Neural cell (in vitro differentiated cells): ENCODE results near the gene GXYLT2. TPM values are rescaled to one million over a fixed set of nuclear protein-coding genes. Genes with fewer than 3 reads are reported as not detected.

ENCODE experiments used
- H2AFZ ChIP-seq: fragments of 200-600, 300-800 bp; sonication (generic), shearing (Covaris generic); 2 replicates; pipeline ENCODE4 v1.6.0; 2014; ENCODE audit warnings: low read depth, mild to moderate bottlenecking, antibody characterized with exemption, low read length, moderate library complexity
- H3F3A ChIP-seq: fragments of 200-600 bp; shearing (Covaris generic); 2 replicates; pipeline ENCODE4 v1.6.1; 2016; ENCODE audit warnings: mild to moderate bottlenecking, moderate library complexity, mixed read lengths, antibody characterized with exemption, low read length; ENCODE audit not compliant: insufficient read depth, poor library complexity, severe bottlenecking
- H3K27ac ChIP-seq: fragments of 200-600, 300-800 bp; sonication (generic), shearing (Covaris generic); 2 replicates; pipeline ENCODE4 v1.5.1; 2014; ENCODE audit warnings: mild to moderate bottlenecking, low read length, moderate library complexity
- H3K27me3 ChIP-seq: fragments of 300-800, 200-600 bp; sonication (generic), shearing (Covaris generic); 2 replicates; pipeline ENCODE4 v1.6.0; 2014; ENCODE audit warnings: mild to moderate bottlenecking, low read depth, low read length, moderate library complexity; ENCODE audit not compliant: insufficient read depth
- H3K36me3 ChIP-seq: fragments of 300-800, 200-600 bp; sonication (generic), shearing (Covaris generic); 2 replicates; pipeline ENCODE4 v1.5.1; 2014; ENCODE audit warnings: mild to moderate bottlenecking, antibody characterized with exemption, low read length, moderate library complexity; ENCODE audit not compliant: insufficient read depth
- H3K4me2 ChIP-seq: fragments of 300-800, 200-600 bp; sonication (generic), shearing (Covaris generic); 2 replicates; pipeline ENCODE4 v1.6.0; 2014; ENCODE audit warnings: mild to moderate bottlenecking, low read length
- H3K4me3 ChIP-seq: fragments of 300-800, 200-600 bp; sonication (generic), shearing (Covaris generic); 2 replicates; pipeline ENCODE4 v1.5.1; 2014; ENCODE audit warnings: mild to moderate bottlenecking, low read length, moderate library complexity
- H3K79me2 ChIP-seq: fragments of 200-600 bp; shearing (Covaris generic); replicated peaks from 2 replicates; pipeline ENCODE4 v1.6.0; 2014; ENCODE audit warnings: mild to moderate bottlenecking, low read length, moderate library complexity; ENCODE audit not compliant: insufficient read depth
- H3K9ac ChIP-seq: fragments of 300-800, 200-600 bp; sonication (generic), shearing (Covaris generic); 2 replicates; pipeline ENCODE4 v1.6.1; 2016; ENCODE audit warnings: mild to moderate bottlenecking, low read length, mixed read lengths
- H3K9me2 ChIP-seq: fragments of 200-600 bp; shearing (Covaris generic); 2 replicates; pipeline ENCODE4 v1.6.1; 2016; ENCODE audit warnings: mild to moderate bottlenecking, low read length, mixed read lengths; ENCODE audit not compliant: insufficient read depth
- H3K9me3 ChIP-seq: fragments of 200-600, 300-800 bp; sonication (generic), shearing (Covaris generic); 2 replicates; pipeline ENCODE4 v1.6.1; 2016; ENCODE audit warnings: mild to moderate bottlenecking, mixed run types, low read length, moderate library complexity, mixed read lengths
- H4K20me1 ChIP-seq: fragments of 200-600 bp; shearing (Covaris generic); 2 replicates; pipeline ENCODE4 v1.6.1; 2016; ENCODE audit warnings: mild to moderate bottlenecking, mixed run types; ENCODE audit not compliant: insufficient read depth
- EP300 ChIP-seq: fragments of 450-650 bp; conservative IDR thresholded peaks from 2 replicates; pipeline ENCODE4 v1.6.1; 2014; ENCODE audit warnings: antibody characterized with exemption, mild to moderate bottlenecking, moderate library complexity; ENCODE audit not compliant: poor library complexity, severe bottlenecking
- EZH2 ChIP-seq: fragments of 200-600, 300-800 bp; shearing (Covaris generic), sonication (generic); IDR thresholded peaks from 2 replicates; pipeline ENCODE4 v1.6.1; 2014; ENCODE audit warnings: antibody characterized with exemption, low read length, borderline replicate concordance, mild to moderate bottlenecking; ENCODE audit not compliant: insufficient read depth, poor library complexity, severe bottlenecking
- MXI1 ChIP-seq: fragments of 450-650 bp; conservative IDR thresholded peaks from 2 replicates; pipeline ENCODE4 v1.6.1; 2014; ENCODE audit warnings: antibody characterized with exemption, mild to moderate bottlenecking; ENCODE audit not compliant: poor library complexity, severe bottlenecking
- POLR2AphosphoS5 ChIP-seq: IDR thresholded peaks from 2 replicates; pipeline ENCODE4 v1.6.1; 2012
- SMC3 ChIP-seq: fragments of 450-650 bp; conservative IDR thresholded peaks from 2 replicates; pipeline ENCODE4 v1.6.1; 2014; ENCODE audit warnings: antibody characterized with exemption, mild to moderate bottlenecking, moderate library complexity; ENCODE audit not compliant: poor library complexity
- TAF1 ChIP-seq: IDR thresholded peaks from 2 replicates; pipeline ENCODE4 v1.6.1; 2012; ENCODE audit warnings: low read depth
- polyA plus RNA-seq: library from polyadenylated mRNA; depleted of rRNA; stranded (reverse); fragments of >200 nt; gene quantifications from 2 replicates; pipeline ENCODE4 v1.2.3, GENCODE V29; 2014
- TF ChIP-seq, protein P1 (sequence below): IDR thresholded peaks from 2 replicates; pipeline ENCODE4 v1.6.1; 2012; ENCODE audit warnings: borderline replicate concordance

GXYLT2 gene
- polyA plus RNA-seq, 1 donor from 2014 or later: 0.48 TPM

DNA sequence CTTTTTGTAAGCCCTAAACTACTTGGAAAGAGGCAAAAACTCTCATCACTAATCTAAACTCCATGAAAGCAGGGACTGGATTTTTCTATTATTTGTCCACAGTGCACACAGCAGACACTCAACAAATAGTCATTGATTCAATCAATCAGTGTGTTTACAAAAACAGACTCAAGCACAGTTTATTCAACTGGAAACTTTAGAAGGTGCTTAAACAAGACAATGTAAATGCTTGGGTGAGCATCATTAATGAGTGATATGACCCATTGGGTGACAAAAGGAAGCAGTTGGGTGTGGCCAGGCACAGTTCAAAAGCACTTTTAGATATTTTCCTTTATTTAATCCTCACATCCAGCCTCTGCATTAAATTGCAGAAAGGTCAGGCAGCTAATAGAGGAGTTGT lies 76.8 kb downstream of the GXYLT2 start:
- H3K79me2 ChIP-seq: no peaks in the 10 kb centered on the region
- H4K20me1 ChIP-seq: no peaks in the 10 kb centered on the region
- no peaks in the 10 kb centered on the region for H3K9me2 ChIP-seq
- no peak overlapping the region for H3K4me2 ChIP-seq
- H3K9ac ChIP-seq: no peak overlapping the region
- TF ChIP-seq POLR2AphosphoS5: no peak
- TF ChIP-seq TAF1: no peak
- no peak for TF ChIP-seq EZH2
- TF ChIP-seq SMC3: no peak
- TF ChIP-seq, protein P1, sequence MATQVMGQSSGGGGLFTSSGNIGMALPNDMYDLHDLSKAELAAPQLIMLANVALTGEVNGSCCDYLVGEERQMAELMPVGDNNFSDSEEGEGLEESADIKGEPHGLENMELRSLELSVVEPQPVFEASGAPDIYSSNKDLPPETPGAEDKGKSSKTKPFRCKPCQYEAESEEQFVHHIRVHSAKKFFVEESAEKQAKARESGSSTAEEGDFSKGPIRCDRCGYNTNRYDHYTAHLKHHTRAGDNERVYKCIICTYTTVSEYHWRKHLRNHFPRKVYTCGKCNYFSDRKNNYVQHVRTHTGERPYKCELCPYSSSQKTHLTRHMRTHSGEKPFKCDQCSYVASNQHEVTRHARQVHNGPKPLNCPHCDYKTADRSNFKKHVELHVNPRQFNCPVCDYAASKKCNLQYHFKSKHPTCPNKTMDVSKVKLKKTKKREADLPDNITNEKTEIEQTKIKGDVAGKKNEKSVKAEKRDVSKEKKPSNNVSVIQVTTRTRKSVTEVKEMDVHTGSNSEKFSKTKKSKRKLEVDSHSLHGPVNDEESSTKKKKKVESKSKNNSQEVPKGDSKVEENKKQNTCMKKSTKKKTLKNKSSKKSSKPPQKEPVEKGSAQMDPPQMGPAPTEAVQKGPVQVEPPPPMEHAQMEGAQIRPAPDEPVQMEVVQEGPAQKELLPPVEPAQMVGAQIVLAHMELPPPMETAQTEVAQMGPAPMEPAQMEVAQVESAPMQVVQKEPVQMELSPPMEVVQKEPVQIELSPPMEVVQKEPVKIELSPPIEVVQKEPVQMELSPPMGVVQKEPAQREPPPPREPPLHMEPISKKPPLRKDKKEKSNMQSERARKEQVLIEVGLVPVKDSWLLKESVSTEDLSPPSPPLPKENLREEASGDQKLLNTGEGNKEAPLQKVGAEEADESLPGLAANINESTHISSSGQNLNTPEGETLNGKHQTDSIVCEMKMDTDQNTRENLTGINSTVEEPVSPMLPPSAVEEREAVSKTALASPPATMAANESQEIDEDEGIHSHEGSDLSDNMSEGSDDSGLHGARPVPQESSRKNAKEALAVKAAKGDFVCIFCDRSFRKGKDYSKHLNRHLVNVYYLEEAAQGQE: no peak
- no peak for TF ChIP-seq EP300
- no peak for TF ChIP-seq MXI1
- no peak overlapping the region for H2AFZ ChIP-seq
- no peaks in the 10 kb centered on the region for H3K27me3 ChIP-seq
- no peaks in the 10 kb centered on the region for H3F3A ChIP-seq
- H3K27ac ChIP-seq: no peak overlapping the region
- H3K4me3 ChIP-seq: no peak overlapping the region
- H3K9me3 ChIP-seq: no peaks in the 10 kb centered on the region
- H3K36me3 ChIP-seq: no peaks in the 10 kb centered on the region

DNA sequence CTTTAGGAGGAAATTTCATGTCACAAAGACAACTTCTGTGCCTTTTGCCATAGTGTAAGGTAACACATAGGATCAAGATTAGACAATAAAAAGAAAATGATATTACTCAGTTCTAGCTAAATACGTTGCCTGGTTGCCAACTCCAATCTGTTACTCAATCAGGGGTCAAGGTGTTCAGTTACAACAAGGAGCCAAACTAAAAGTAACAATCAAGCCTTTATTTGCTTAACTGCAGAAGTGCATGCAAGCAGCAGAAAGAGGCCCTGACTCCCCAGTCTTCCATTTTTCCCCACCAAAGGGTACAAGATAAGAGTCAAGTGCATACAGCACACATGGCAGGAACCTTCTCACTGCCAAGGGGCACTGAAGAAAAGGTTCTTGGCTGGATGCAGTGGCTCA lies 80.4 kb downstream of the GXYLT2 start:
- Histone ChIP-seq H3K36me3 (no peaks in the 10 kb centered on the region), H3K9me2 (no peaks in the 10 kb centered on the region), H3K4me2 (no peak overlapping the region), H3K27me3 (no peaks in the 10 kb centered on the region), H3K79me2 (no peaks in the 10 kb centered on the region), H3K4me3 (no peak overlapping the region), H3K9ac (no peak overlapping the region), H3K27ac (no peak overlapping the region), H3K9me3 (no peaks in the 10 kb centered on the region), H4K20me1 (no peaks in the 10 kb centered on the region), H2AFZ (no peak overlapping the region), H3F3A (no peaks in the 10 kb centered on the region)
- TF ChIP-seq SMC3: no peak
- TF ChIP-seq, protein P1: no peak

DNA sequence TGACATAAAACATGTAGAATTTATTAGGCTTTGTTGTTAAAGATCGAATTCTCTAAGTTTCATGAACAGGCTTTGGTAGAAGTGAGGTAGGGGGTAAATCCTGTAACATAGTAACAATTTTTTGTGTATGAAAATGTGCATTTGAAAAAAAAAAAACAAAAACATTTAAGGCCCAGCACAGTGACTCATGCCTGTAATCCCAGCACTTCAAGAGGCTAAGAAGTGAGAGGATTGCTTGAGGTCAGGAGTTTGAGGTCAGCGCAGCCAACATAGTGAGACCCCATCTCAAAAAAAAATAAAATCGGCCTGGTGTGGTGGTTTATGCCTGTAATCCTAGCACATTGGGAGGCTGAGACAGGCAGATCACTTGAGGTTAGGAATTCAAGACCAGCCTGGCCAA lies 81.9 kb downstream of the GXYLT2 start:
- no peak overlapping the region for H3K4me3 ChIP-seq
- H3K27ac ChIP-seq: no peak overlapping the region
- H3F3A ChIP-seq: no peaks in the 10 kb centered on the region
- no peak overlapping the region for H3K9ac ChIP-seq
- H3K79me2 ChIP-seq: no peaks in the 10 kb centered on the region
- H3K9me3 ChIP-seq: no peaks in the 10 kb centered on the region
- H3K27me3 ChIP-seq: no peaks in the 10 kb centered on the region
- H3K36me3 ChIP-seq: no peaks in the 10 kb centered on the region
- no peak overlapping the region for H3K4me2 ChIP-seq
- H3K9me2 ChIP-seq: no peaks in the 10 kb centered on the region
- TF ChIP-seq MXI1 (no peak), TAF1 (no peak)
- TF ChIP-seq, protein P1: no peak
- no peaks in the 10 kb centered on the region for H4K20me1 ChIP-seq
- no peak overlapping the region for H2AFZ ChIP-seq
